NCI-H1092 (cell line): Measurements from ENCODE around the gene ING4.

Experiments used
- DNase-seq: peaks from one replicate; lab custom pipeline; 2025; lab: John Stamatoyannopoulos, UW

Gene ING4

GRCh38 chr12:6688543-6688998, 25.7 kb upstream of the ING4 start:
- no peak for DNase-seq

- DNase-seq: no peak
Measured at GRCh38 chr12:6685814-6686213, 22.9 kb upstream of the ING4 start.

GRCh38 chr12:6684609-6685008, 21.7 kb upstream of the ING4 start:
- peak; percentile 14 for DNase-seq

DNA sequence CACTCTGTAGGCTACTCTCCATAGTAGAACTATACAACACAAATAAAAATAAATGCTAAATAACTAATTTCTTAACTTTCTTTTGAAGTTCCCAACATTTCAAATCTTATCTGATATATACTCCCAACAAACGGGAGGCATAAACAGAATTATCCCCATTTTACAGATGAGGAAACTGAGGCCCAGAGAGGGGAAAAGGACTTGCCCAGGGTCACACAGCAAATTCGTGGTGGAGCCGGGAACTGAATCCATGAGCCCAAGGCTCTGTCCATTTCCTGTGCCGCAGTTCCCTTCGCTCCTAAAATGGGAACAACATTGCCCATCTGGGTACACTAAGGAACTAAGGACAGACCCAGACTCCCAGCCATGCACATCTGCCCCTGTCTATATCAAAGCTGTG, 14.0 kb upstream of the ING4 start:
- DNase-seq: no peak

- no peak for DNase-seq
Measured at GRCh38 chr12:6672143-6672542, 9.2 kb upstream of the ING4 start.

GRCh38 chr12:6667559-6668210, 4.8 kb upstream of the ING4 start:
- DNase-seq: no peak

GRCh38 chr12:6666211-6666610, 3.3 kb upstream of the ING4 start:
- no peak for DNase-seq

GRCh38 chr12:6664902-6665301, 2.0 kb upstream of the ING4 start:
- DNase-seq: no peak

DNA sequence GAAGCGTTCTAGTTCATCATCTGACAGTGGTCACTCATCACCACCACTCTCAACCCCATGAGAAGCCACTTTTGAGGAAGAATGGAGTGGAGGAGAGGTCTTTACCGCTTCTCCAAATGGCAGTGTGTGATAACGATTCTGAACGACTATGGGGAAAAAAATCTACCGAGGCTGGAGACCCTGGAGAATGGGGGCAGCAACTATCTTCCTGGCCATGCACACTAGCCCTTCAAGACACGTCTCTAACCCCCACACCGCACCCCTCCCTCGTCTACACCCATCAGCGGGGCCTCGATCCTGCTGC, 365 bp downstream of the ING4 start:
- DNase-seq: peak; percentile 32

DNA sequence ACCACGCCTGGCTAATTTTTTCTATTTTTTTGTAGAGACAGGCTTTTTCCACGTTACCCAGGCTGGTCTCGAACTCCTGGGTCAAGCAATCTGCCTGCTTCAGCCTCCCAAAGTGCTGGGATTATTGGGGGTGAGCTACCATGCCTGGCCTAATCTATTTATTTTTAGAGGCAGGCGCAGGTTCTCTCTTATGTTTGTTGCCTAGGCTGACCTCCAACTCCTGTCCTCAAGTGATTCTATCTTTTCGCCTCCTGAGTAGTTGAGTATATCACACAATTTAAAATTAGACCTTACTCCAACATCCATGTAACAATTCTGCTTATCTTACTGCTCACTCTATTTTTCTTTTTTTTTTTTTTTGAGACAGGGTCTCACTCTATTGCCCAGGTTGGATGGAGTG, 8.9 kb downstream of the ING4 start:
- DNase-seq: no peak

GRCh38 chr12:6653342-6653741, 9.6 kb downstream of the ING4 start:
- no peak for DNase-seq

DNA sequence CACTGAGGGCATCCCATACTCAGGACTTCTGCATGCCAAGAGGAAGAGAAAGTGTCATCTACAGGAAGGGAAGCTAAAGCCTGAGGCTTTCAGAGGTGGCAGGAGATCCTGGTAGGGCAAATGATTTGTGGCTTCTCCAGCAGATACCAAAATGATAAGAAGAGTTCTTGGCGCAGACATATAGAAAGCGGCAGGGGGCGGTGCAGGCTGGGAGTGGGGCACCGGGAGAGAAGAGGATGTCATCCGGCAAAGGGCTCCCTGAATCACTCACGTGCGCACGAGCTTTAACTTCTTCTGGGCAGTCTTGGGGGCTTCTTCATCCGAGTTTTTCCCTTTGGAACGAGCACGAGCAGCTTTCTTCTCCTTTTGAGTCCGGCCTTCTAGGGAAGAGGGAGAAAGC, 10.5 kb downstream of the ING4 start:
- DNase-seq: no peak

DNA sequence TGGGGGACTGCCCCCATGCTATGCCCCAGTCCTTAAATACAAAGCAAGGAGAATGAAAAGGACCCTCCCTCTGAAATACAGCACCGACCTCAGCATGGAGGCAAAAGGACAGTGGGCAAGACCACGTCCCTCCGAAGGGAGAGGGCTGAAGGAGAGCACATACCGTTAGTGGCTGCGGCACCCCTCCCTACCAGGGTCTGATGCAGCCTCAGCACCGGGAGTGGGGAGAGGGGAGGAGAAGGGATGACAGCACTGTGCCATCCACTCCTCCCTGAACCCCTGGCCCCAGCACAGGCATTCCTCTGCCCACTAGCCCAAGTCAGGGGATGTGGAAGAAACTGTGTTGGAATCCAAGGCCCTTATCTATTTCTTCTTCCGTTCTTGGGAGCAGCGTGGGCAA, 12.1 kb downstream of the ING4 start:
- no peak for DNase-seq

GRCh38 chr12:6647083-6647604, 15.8 kb downstream of the ING4 start, which contains the start of gene ACRBP:
Gene ACRBP, minus strand, starts transcription at chr12:6647432. Its CDS starts 66 bp downstream, at chr12:6647366.
- no peak for DNase-seq

GRCh38 chr12:6646276-6647082, 16.4 kb downstream of the ING4 start:
- DNase-seq: no peak

- no peak for DNase-seq
Measured at GRCh38 chr12:6644903-6645302, 18.0 kb downstream of the ING4 start.

DNA sequence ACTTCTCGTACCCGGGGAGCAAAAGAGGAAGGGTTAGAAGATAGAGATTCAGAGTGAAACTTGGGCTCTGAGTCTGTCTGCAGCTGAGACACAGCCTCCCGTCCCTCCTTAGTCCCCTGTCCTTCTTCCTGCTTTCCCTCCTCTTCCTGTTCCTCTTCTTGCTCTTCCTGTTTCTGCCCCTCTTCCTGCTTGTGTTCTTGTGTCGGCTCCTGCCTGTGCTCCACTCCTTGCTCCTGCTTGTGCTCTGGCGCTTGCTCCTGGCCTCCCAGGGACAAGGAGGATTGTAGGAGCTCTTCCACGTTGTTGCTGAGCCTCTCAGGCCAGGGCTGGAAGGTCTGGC, 18.7 kb downstream of the ING4 start:
- no peak for DNase-seq

- DNase-seq: no peak
Measured at GRCh38 chr12:6643569-6644256, 19.2 kb downstream of the ING4 start.

GRCh38 chr12:6641131-6641530, 21.8 kb downstream of the ING4 start:
- no peak for DNase-seq

DNA sequence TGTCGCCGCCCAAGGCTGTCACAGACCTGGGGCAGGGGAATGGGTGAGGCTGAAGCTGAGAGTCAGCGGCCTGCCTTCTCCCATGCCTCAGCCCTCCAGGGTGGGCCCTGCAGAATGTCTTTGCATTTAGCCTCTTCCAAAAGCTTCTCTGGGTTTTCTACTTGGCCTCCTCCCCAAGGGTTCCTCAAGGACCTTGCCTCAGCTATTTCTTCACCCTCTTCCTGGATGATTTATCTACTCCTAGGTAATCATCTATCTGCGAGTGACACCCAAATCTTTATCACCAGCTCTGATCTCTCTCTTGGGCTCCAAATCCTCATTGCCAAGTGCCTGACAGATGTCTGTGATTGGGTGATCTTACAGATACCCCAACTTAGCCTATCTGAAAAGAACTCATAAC, 22.4 kb downstream of the ING4 start:
- no peak for DNase-seq

GRCh38 chr12:6639151-6639801, 23.6 kb downstream of the ING4 start:
- no peak for DNase-seq

DNA sequence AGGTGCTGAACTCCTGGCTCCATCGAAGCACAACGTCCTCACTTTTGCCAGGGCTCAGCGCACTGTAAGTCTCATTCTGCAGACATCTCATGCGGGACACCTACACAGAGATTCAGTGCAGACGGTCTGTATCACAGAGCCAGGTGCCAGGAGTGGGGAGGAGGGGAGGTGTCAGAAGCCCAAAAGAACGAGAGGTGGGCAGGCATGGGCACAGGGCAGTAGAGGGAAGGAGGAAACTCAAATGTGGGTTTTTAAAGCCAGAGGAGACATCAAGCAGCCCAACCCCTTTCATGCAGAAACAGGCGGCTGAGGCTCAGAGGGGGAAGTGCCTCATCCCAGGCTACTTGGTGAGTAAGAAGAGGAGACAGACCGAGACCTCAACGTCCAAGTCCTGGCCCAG, 24.6 kb downstream of the ING4 start:
- DNase-seq: no peak
